A673 (cell line): ENCODE measurements around the gene CCDC6. TPM values are rescaled to one million over a fixed set of nuclear protein-coding genes. Genes with fewer than 3 reads are reported as not detected.

Source experiments
- BruUV-seq: library from RNA; stranded (reverse); fragments of 400-500 nt; replicated peaks from 2 replicates; lab custom pipeline; 2021; lab: Mats Ljungman, UMichigan
- CTCF ChIA-PET: fragments of 300-600 bp; sonication (Branson Sonifier 250); formaldehyde crosslinking; loops from one replicate; lab custom pipeline; 2022; ENCODE audit warnings: antibody characterized with exemption; lab: Charles Lee
- POLR2A ChIA-PET: fragments of 300-600 bp; sonication (Branson Sonifier 250); formaldehyde crosslinking; loops from one replicate; lab custom pipeline; 2022; ENCODE audit warnings: antibody characterized with exemption; ENCODE audit not compliant: low non-redundant PET; lab: Charles Lee
- DNase-seq: peaks from one replicate; pipeline ENCODE4 v3.0.0-alpha.2; 2015; ENCODE audit warnings: low spot score
- H3K27ac ChIP-seq: fragments of 200-600 bp; sonication (generic); 2 replicates; pipeline ENCODE4 v1.5.1; 2016; ENCODE audit warnings: mixed run types, low read depth, mild to moderate bottlenecking, mixed read lengths, antibody characterized with exemption, low read length; ENCODE audit not compliant: poor library complexity, severe bottlenecking
- H3K27me3 ChIP-seq: fragments of 200-600 bp; sonication (generic); replicated peaks from 2 replicates; pipeline ENCODE4 v1.6.1; 2017; ENCODE audit warnings: mixed run types, low read depth, mild to moderate bottlenecking, mixed read lengths, antibody characterized with exemption, low read length; ENCODE audit not compliant: insufficient read depth, poor library complexity
- H3K36me3 ChIP-seq: fragments of 200-600 bp; sonication (generic); 2 replicates; pipeline ENCODE4 v1.6.1; 2016; ENCODE audit warnings: mixed run types, mild to moderate bottlenecking, mixed read lengths, antibody characterized with exemption, low read length; ENCODE audit not compliant: insufficient read depth, poor library complexity, severe bottlenecking
- H3K4me1 ChIP-seq: fragments of 200-600 bp; sonication (generic); 2 replicates; pipeline ENCODE4 v1.6.1; 2017; ENCODE audit warnings: mixed run types, mild to moderate bottlenecking, mixed read lengths, antibody characterized with exemption, low read length; ENCODE audit not compliant: insufficient read depth, poor library complexity, severe bottlenecking
- H3K4me3 ChIP-seq: fragments of 200-600 bp; sonication (generic); 2 replicates; pipeline ENCODE4 v1.5.1; 2016; ENCODE audit warnings: low read depth, mixed run types, mild to moderate bottlenecking, mixed read lengths, low read length; ENCODE audit not compliant: poor library complexity, severe bottlenecking
- H3K9me3 ChIP-seq: fragments of 200-600 bp; sonication (generic); 2 replicates; pipeline ENCODE4 v1.6.1; 2016; ENCODE audit warnings: mixed run types, low read depth, mild to moderate bottlenecking, mixed read lengths, antibody characterized with exemption, low read length; ENCODE audit not compliant: poor library complexity, severe bottlenecking
- EZH2 ChIP-seq: fragments of 200-600 bp; sonication (generic); IDR thresholded peaks from 2 replicates; pipeline ENCODE4 v1.6.1; 2017; ENCODE audit warnings: borderline replicate concordance, low read depth, mild to moderate bottlenecking, mixed read lengths, antibody characterized with exemption, low read length; ENCODE audit not compliant: poor library complexity, severe bottlenecking
- intact Hi-C: fragments of 100-400 bp; cut with micrococcal nuclease; formaldehyde crosslinking; loops from one replicate; pipeline ENCODE4 v1.10.0; 2022; ENCODE audit not compliant: unreplicated experiment
- total RNA-seq: library from RNA; stranded (reverse); gene quantifications from 2 replicates; pipeline ENCODE4 v1.2.3, GENCODE V29; 2021
- TF ChIP-seq, protein P1 (sequence below): fragments of 300-800, 200-600 bp; sonication (generic); conservative IDR thresholded peaks from 2 replicates; pipeline ENCODE4 v1.5.1; 2017; ENCODE audit warnings: low read depth, mild to moderate bottlenecking, antibody characterized with exemption, low read length, moderate library complexity, mixed read lengths

CCDC6 gene
- total RNA-seq, 1 experiment from 2014 or later: 28.1 TPM

DNA sequence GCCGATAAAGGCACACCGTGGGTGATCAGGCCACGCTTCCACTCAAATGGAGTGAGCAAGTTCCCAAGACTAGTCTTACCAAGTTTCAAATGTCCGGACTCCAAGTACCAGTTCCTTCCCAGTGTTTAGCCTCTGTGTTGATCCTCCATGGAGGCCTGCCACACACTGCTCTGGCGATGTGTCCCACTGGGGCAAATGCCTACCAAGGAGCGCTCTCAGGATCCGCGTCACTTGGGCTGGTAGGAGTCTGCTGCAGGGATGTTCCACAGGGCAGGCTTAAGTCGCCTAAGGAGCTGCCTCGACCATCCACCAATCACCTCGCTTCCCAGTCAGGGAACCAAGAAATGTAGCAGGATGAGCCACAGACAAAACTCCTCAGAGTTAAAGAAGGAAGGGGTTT lies 135.7 kb downstream of the CCDC6 start:
- no peak for DNase-seq
- intact Hi-C loops: no loop called here
- POLR2A ChIA-PET: no interaction called here
- Histone ChIP-seq H3K27ac (no peak overlapping the region), H3K9me3 (no peaks in the 10 kb centered on the region), H3K36me3 (no peaks in the 10 kb centered on the region), H3K27me3 (no peaks in the 10 kb centered on the region), H3K4me3 (no peak overlapping the region), H3K4me1 (no peaks in the 10 kb centered on the region)
- CTCF ChIA-PET: no interaction called here
- BruUV-seq: no TSS peak
- TF ChIP-seq EZH2: no peak
- TF ChIP-seq, protein P1, sequence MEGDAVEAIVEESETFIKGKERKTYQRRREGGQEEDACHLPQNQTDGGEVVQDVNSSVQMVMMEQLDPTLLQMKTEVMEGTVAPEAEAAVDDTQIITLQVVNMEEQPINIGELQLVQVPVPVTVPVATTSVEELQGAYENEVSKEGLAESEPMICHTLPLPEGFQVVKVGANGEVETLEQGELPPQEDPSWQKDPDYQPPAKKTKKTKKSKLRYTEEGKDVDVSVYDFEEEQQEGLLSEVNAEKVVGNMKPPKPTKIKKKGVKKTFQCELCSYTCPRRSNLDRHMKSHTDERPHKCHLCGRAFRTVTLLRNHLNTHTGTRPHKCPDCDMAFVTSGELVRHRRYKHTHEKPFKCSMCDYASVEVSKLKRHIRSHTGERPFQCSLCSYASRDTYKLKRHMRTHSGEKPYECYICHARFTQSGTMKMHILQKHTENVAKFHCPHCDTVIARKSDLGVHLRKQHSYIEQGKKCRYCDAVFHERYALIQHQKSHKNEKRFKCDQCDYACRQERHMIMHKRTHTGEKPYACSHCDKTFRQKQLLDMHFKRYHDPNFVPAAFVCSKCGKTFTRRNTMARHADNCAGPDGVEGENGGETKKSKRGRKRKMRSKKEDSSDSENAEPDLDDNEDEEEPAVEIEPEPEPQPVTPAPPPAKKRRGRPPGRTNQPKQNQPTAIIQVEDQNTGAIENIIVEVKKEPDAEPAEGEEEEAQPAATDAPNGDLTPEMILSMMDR: no peak

DNA sequence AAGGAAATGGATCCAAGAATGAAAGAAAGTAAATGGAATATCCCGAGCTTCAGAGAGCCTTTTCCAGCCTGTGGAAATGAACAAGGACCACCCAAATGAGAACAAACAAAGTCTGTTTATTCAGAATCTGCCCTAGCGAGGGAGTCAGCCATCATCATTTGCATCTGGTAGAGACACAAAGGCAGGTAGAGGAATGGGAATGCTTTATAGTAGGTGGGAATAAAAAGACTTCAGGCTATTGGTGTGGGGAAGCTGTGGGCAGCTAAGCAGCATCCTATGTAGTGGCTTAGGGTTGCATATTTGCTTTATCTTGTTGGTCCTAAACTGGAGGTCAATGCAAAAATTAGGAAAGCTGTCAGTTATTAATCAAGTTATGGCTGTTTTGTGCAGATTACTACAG lies 143.9 kb downstream of the CCDC6 start:
- CTCF ChIA-PET: no interaction called here
- H3K9me3 ChIP-seq: no peaks in the 10 kb centered on the region
- H3K4me3 ChIP-seq: no peak overlapping the region
- no TSS peak for BruUV-seq
- POLR2A ChIA-PET: no interaction called here
- no peaks in the 10 kb centered on the region for H3K4me1 ChIP-seq
- intact Hi-C loops: no loop called here
- H3K27ac ChIP-seq: no peak overlapping the region
- H3K27me3 ChIP-seq: no peaks in the 10 kb centered on the region
- no peak for DNase-seq
- TF ChIP-seq EZH2: no peak
- TF ChIP-seq, protein P1: no peak
- no peaks in the 10 kb centered on the region for H3K36me3 ChIP-seq

DNA sequence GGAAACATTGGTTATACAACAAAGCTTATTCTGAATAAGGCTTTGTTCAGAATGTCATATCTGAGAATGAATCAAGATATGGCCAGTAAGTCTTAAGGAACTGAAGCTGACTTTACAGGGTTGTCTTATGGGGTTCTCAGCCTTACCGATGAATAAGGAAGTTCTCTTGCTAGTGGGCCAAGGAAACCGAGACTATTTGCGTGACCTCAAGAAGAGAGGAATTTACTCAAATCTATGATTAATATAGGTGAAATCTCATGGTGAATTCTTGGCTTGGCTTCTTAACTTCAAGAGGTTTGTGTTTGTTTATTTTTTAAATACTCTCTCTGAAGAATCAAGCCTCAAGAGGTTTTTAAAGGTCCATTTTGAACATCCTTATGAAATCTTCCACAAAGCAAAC lies 148.4 kb downstream of the CCDC6 start:
- Histone ChIP-seq H3K27me3 (no peaks in the 10 kb centered on the region), H3K4me3 (no peak overlapping the region), H3K36me3 (no peaks in the 10 kb centered on the region), H3K4me1 (no peaks in the 10 kb centered on the region), H3K9me3 (no peaks in the 10 kb centered on the region), H3K27ac (no peak overlapping the region)
- POLR2A ChIA-PET: no interaction called here
- intact Hi-C loops: no loop called here
- BruUV-seq: no TSS peak
- CTCF ChIA-PET: no interaction called here
- DNase-seq: no peak
- TF ChIP-seq, protein P1: no peak
- TF ChIP-seq EZH2: no peak
